ENCODE measurements around the gene KDSR. TPM values are rescaled to one million over a fixed set of nuclear protein-coding genes. Genes with fewer than 3 reads are reported as not detected.

KDSR gene
- total RNA-seq, 4 donors from 2014 or later = 12.6 to 68.6 (median 29.3) TPM

GRCh38 chr18:63329431-63330145 lies 37.4 kb downstream of the KDSR start:
- Histone ChIP-seq H3K9me3 (no peaks in the 10 kb centered on the region), H3K4me3 (no peak overlapping the region), H3K27ac (no peak overlapping the region), H3K27me3 (no peaks in the 10 kb centered on the region), H3K36me3 (no peaks in the 10 kb centered on the region), H3K4me1 (no peaks in the 10 kb centered on the region)
- no peak for TF ChIP-seq CTCF (IDR thresholded peaks at IDR 0.05)
- TF ChIP-seq POLR2A (IDR thresholded peaks at IDR 0.05) = no peak
- intact Hi-C loops (cut with DNase I; ENCODE audit: low total_unique reads) = no loop called here
- DNase-seq = no peak

- H3K27me3 ChIP-seq = no peaks in the 10 kb centered on the region
- intact Hi-C loops (cut with DNase I; ENCODE audit: low total_unique reads) = no loop called here
- H3K4me1 ChIP-seq = no peaks in the 10 kb centered on the region
- H3K36me3 ChIP-seq = no peaks in the 10 kb centered on the region
- no peak for TF ChIP-seq POLR2A (IDR thresholded peaks at IDR 0.05)
- TF ChIP-seq CTCF (IDR thresholded peaks at IDR 0.05) = no peak
- DNase-seq = no peak
- H3K4me3 ChIP-seq = no peak overlapping the region
- no peaks in the 10 kb centered on the region for H3K9me3 ChIP-seq
- H3K27ac ChIP-seq = no peak overlapping the region
Observed at GRCh38 chr18:63326011-63326410, 41.0 kb downstream of the KDSR start.

- Histone ChIP-seq H3K4me1 (no peaks in the 10 kb centered on the region), H3K27ac (no peak overlapping the region), H3K36me3 (no peaks in the 10 kb centered on the region), H3K27me3 (no peaks in the 10 kb centered on the region), H3K9me3 (no peaks in the 10 kb centered on the region), H3K4me3 (no peak overlapping the region)
- DNase-seq = no peak
- intact Hi-C loops (cut with DNase I; ENCODE audit: low total_unique reads) = no loop called here
- TF ChIP-seq POLR2A (IDR thresholded peaks at IDR 0.05) (no peak), CTCF (IDR thresholded peaks at IDR 0.05) (no peak)
Observed at GRCh38 chr18:63325086-63325686, 41.8 kb downstream of the KDSR start.

GRCh38 chr18:63322908-63323634 lies 43.9 kb downstream of the KDSR start:
- H3K4me3 ChIP-seq = no peak overlapping the region
- DNase-seq = peak; percentile 59 to 73
- no peaks in the 10 kb centered on the region for H3K36me3 ChIP-seq
- TF ChIP-seq CTCF (IDR thresholded peaks at IDR 0.05) = peak; percentile 80 to 87 (median 84)
- no peak for TF ChIP-seq POLR2A (IDR thresholded peaks at IDR 0.05)
- H3K27me3 ChIP-seq = no peaks in the 10 kb centered on the region
- no peaks in the 10 kb centered on the region for H3K4me1 ChIP-seq
- no peaks in the 10 kb centered on the region for H3K9me3 ChIP-seq
- H3K27ac ChIP-seq = peak overlapping the region; percentile 89 to 98
- intact Hi-C loops (cut with DNase I; ENCODE audit: low total_unique reads) = loop anchor here (5.0 kb wide), 2 partner anchors 191 to 296 kb away; no protein-coding TSS in a partner anchor

GRCh38 chr18:63322206-63322605 lies 44.8 kb downstream of the KDSR start:
- peak overlapping the region; percentile 89 to 98 for H3K27ac ChIP-seq
- no peak for TF ChIP-seq CTCF (IDR thresholded peaks at IDR 0.05)
- no peak for TF ChIP-seq POLR2A (IDR thresholded peaks at IDR 0.05)

More at GRCh38 chr18:63322206-63322605, 44.8 kb downstream of the KDSR start:
- intact Hi-C loops (cut with DNase I; ENCODE audit: low total_unique reads) = loop anchor here (5.0 kb wide), 2 partner anchors 190 to 295 kb away; no protein-coding TSS in a partner anchor
- H3K9me3 ChIP-seq = no peaks in the 10 kb centered on the region
- no peaks in the 10 kb centered on the region for H3K36me3 ChIP-seq
- DNase-seq = no peak
- H3K4me3 ChIP-seq = no peak overlapping the region
- no peaks in the 10 kb centered on the region for H3K4me1 ChIP-seq
- H3K27me3 ChIP-seq = no peaks in the 10 kb centered on the region
